ENCODE measurements around the gene DNAH7. TPM values are rescaled to one million over a fixed set of nuclear protein-coding genes. Genes with fewer than 3 reads are reported as not detected.

Gene DNAH7
- total and polyA plus RNA-seq, 2 of the 4 experiments (the other 2 are of a cell fraction): 0.22 to 0.36 TPM

GRCh38 chr2:195768431-195768830 is 300.2 kb downstream of the DNAH7 start:
- no peak overlapping the region for H2BK120ac ChIP-seq (ENCODE audit: low read depth, low read length)
- H3K27me3 ChIP-seq (ENCODE audit: control insufficient read depth, insufficient read depth, low read length): no peaks in the 10 kb centered on the region
- no peak overlapping the region for H2AK5ac ChIP-seq (ENCODE audit: low read depth, low read length)
- H3K9me1 ChIP-seq (ENCODE audit: insufficient read depth, low read length): no peaks in the 10 kb centered on the region
- ChIA-PET POLR2A (ENCODE audit: unreplicated experiment) (no interaction called here), CTCF (no interaction called here)
- no peak overlapping the region for H4K5ac ChIP-seq (ENCODE audit: low read depth, low read length)
- H4K91ac ChIP-seq (ENCODE audit: insufficient read depth, low read depth, low read length): no peak overlapping the region
- H2AK9ac ChIP-seq (replicated peaks; ENCODE audit: low read depth, low read length, poor library complexity): no peak overlapping the region
- no TSS peak for BruUV-seq (replicated peaks)
- no peaks in the 10 kb centered on the region for H4K20me1 ChIP-seq (ENCODE audit: insufficient read depth, low read length)
- WGBS, 2 experiments (ENCODE audit: extremely low coverage in 2 of 2, insufficient read length in 1 of 2): no CpG with 5 or more reads among the region's 2 CpGs
- H2AFZ ChIP-seq (replicated peaks; ENCODE audit: low read length, poor library complexity): no peak overlapping the region
- H3K27ac ChIP-seq (ENCODE audit: insufficient read depth, low read length): no peak overlapping the region
- peak; percentile 52 for DNase-seq
- H3K9me3 ChIP-seq (ENCODE audit: control insufficient read depth, insufficient read depth, low read length): no peaks in the 10 kb centered on the region
- ATAC-seq (ENCODE audit: low read depth): peak; percentile 46; the same call in 1 of the 2 replicates
- no peaks in the 10 kb centered on the region for H3K4me1 ChIP-seq (ENCODE audit: control insufficient read depth, insufficient read depth, low read length)
- intact Hi-C loops (cut with micrococcal nuclease) (no loop called here), in situ Hi-C loops (cut with MboI; ENCODE audit: low sequenced_read_pairs) (no loop called here), dilution Hi-C loops (cut with HindIII; ENCODE audit: low sequenced_read_pairs, unreplicated experiment) (no loop called here)
- H3K18ac ChIP-seq (ENCODE audit: low read depth, low read length): no peak overlapping the region
- no peak overlapping the region for H3K9ac ChIP-seq (ENCODE audit: low read depth, low read length)
- H3K23ac ChIP-seq (ENCODE audit: low read depth, low read length): no peak overlapping the region
- no peak overlapping the region for H3K14ac ChIP-seq (replicated peaks; ENCODE audit: low read depth, low read length)
- no peaks in the 10 kb centered on the region for H3K36me3 ChIP-seq (ENCODE audit: control insufficient read depth, insufficient read depth, low read length)
- no peak overlapping the region for H3K4me3 ChIP-seq (ENCODE audit: insufficient read depth, low read depth, low read length)
- no peak overlapping the region for H2BK20ac ChIP-seq (ENCODE audit: low read depth, low read length)
- H3K79me1 ChIP-seq (ENCODE audit: low read depth in 1 of 2, low read length in 2 of 2): no peaks in the 10 kb centered on the region
- H4K8ac ChIP-seq (ENCODE audit: low read depth in 2 of 2, low read length in 2 of 2): no peak overlapping the region
- no peak overlapping the region for H2BK15ac ChIP-seq (ENCODE audit: low read depth, low read length)
- no peak overlapping the region for H3K56ac ChIP-seq (ENCODE audit: extremely low read depth, insufficient read depth, low read length)
- H3K4ac ChIP-seq (ENCODE audit: low read depth, low read length): no peak overlapping the region
- no peak for TF ChIP-seq SMC3 (IDR thresholded peaks at IDR 0.05; ENCODE audit: low read depth, low read length)
- TF ChIP-seq RFX5 (IDR thresholded peaks at IDR 0.05; ENCODE audit: low read depth, low read length): no peak
- TF ChIP-seq MAZ (IDR thresholded peaks at IDR 0.05; ENCODE audit: borderline replicate concordance, low read depth, low read length): no peak
- H3K4me2 ChIP-seq (ENCODE audit: low read depth, low read length): no peak overlapping the region
- peak overlapping the region; percentile 46 for H2BK5ac ChIP-seq (ENCODE audit: low read depth, low read length, poor library complexity, severe bottlenecking)

All from IMR-90 (cell line).